DND-41 (cell line): Measurements from ENCODE around the gene MTHFS.

ENCODE experiments used
- ATAC-seq: fragments of 200-7000 bp; cut with Tn5 transposase; 3 replicates; pipeline ENCODE4 v1.9.1; 2021; ENCODE audit warnings: low read depth; ENCODE audit not compliant: insufficient read depth
- DNase-seq: peaks from one replicate; pipeline ENCODE4 v3.0.0-alpha.2; 2020
- H2AFZ ChIP-seq: 2 replicates; pipeline ENCODE4 v1.6.0; 2012; ENCODE audit warnings: low read depth, low read length
- H3K27ac ChIP-seq: 2 replicates; pipeline ENCODE4 v1.5.1; 2012; ENCODE audit warnings: low read length, inconsistent platforms
- H3K27me3 ChIP-seq: fragments of 200-600 bp; sonication (generic); 2 replicates; pipeline ENCODE4 v1.6.0; 2012; ENCODE audit warnings: low read length, mild to moderate bottlenecking, inconsistent platforms; ENCODE audit not compliant: insufficient read depth, poor library complexity
- H3K36me3 ChIP-seq: 2 replicates; pipeline ENCODE4 v1.5.1; 2012; ENCODE audit warnings: low read length, inconsistent platforms; ENCODE audit not compliant: insufficient read depth
- H3K4me1 ChIP-seq: 2 replicates; pipeline ENCODE4 v1.5.1; 2012; ENCODE audit warnings: mild to moderate bottlenecking, low read length; ENCODE audit not compliant: insufficient read depth
- H3K4me2 ChIP-seq: 2 replicates; pipeline ENCODE4 v1.6.0; 2012; ENCODE audit warnings: mild to moderate bottlenecking, moderate library complexity, low read length, inconsistent platforms; ENCODE audit not compliant: insufficient read depth
- H3K4me3 ChIP-seq, 2 experiments: fragments of 200-600 bp in 1 of 2; shearing (Covaris generic) in 1 of 2; 2 replicates each; pipeline ENCODE4 v1.5.1; 2012 to 2016; ENCODE audit warnings: inconsistent platforms in 2 of 2, low read length in 2 of 2, mild to moderate bottlenecking in 2 of 2, low read depth in 1 of 2, moderate library complexity in 1 of 2
- H3K79me2 ChIP-seq: 2 replicates; pipeline ENCODE4 v1.6.0; 2012; ENCODE audit warnings: low read length, inconsistent platforms; ENCODE audit not compliant: insufficient read depth
- H3K9ac ChIP-seq: 2 replicates; pipeline ENCODE4 v1.6.0; 2012; ENCODE audit warnings: low read depth, mild to moderate bottlenecking, inconsistent platforms, low read length, moderate library complexity
- H3K9me3 ChIP-seq: 2 replicates; pipeline ENCODE4 v1.5.1; 2012; ENCODE audit warnings: low read length, moderate library complexity, mild to moderate bottlenecking, inconsistent platforms; ENCODE audit not compliant: insufficient read depth, severe bottlenecking
- H4K20me1 ChIP-seq: 2 replicates; pipeline ENCODE4 v1.6.0; 2012; ENCODE audit warnings: low read length; ENCODE audit not compliant: insufficient read depth
- EZH2 ChIP-seq: IDR thresholded peaks from 3 replicates; pipeline ENCODE4 v1.6.1; 2012; ENCODE audit warnings: borderline replicate concordance, low read depth, mild to moderate bottlenecking, moderate library complexity, low read length, inconsistent platforms; ENCODE audit not compliant: severe bottlenecking
- TF ChIP-seq, protein P1 (sequence below): IDR thresholded peaks from 2 replicates; pipeline ENCODE4 v1.5.1; 2012; ENCODE audit warnings: borderline replicate concordance, low read length, moderate library complexity, mild to moderate bottlenecking; ENCODE audit not compliant: poor library complexity, severe bottlenecking; ENCODE audit errors: extremely low read depth

MTHFS gene

GRCh38 chr15:79846539-79846938 is 50.3 kb downstream of the MTHFS start:
- Histone ChIP-seq H3K79me2 (peaks cover 6% of the 10 kb centered on the region; the same call in 1 of the 2 replicates), H3K27ac (no peak overlapping the region), H3K27me3 (no peaks in the 10 kb centered on the region), H3K4me2 (no peak overlapping the region), H3K9ac (no peak overlapping the region), H3K36me3 (peaks cover 40% of the 10 kb centered on the region; the same call in 1 of the 2 replicates), H3K4me3 (no peak overlapping the region), H3K4me1 (no peaks in the 10 kb centered on the region), H4K20me1 (peaks cover 3% of the 10 kb centered on the region; the same call in 1 of the 2 replicates), H2AFZ (no peak overlapping the region), H3K9me3 (no peaks in the 10 kb centered on the region)
- ATAC-seq (no peak), DNase-seq (no peak)
- TF ChIP-seq EZH2 = no peak
- TF ChIP-seq, protein P1, sequence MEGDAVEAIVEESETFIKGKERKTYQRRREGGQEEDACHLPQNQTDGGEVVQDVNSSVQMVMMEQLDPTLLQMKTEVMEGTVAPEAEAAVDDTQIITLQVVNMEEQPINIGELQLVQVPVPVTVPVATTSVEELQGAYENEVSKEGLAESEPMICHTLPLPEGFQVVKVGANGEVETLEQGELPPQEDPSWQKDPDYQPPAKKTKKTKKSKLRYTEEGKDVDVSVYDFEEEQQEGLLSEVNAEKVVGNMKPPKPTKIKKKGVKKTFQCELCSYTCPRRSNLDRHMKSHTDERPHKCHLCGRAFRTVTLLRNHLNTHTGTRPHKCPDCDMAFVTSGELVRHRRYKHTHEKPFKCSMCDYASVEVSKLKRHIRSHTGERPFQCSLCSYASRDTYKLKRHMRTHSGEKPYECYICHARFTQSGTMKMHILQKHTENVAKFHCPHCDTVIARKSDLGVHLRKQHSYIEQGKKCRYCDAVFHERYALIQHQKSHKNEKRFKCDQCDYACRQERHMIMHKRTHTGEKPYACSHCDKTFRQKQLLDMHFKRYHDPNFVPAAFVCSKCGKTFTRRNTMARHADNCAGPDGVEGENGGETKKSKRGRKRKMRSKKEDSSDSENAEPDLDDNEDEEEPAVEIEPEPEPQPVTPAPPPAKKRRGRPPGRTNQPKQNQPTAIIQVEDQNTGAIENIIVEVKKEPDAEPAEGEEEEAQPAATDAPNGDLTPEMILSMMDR = no peak

- Histone ChIP-seq H3K27ac (no peak overlapping the region), H2AFZ (no peak overlapping the region), H3K4me2 (no peak overlapping the region), H3K36me3 (peaks cover 37% of the 10 kb centered on the region), H3K27me3 (no peaks in the 10 kb centered on the region), H3K4me1 (no peaks in the 10 kb centered on the region), H4K20me1 (peaks cover 3% of the 10 kb centered on the region; the same call in 1 of the 2 replicates), H3K9me3 (no peaks in the 10 kb centered on the region), H3K4me3 (no peak overlapping the region), H3K79me2 (peaks cover 6% of the 10 kb centered on the region; the same call in 1 of the 2 replicates), H3K9ac (no peak overlapping the region)
- no peak for DNase-seq
- TF ChIP-seq EZH2 = no peak
- TF ChIP-seq, protein P1 = no peak
- ATAC-seq = no peak
Observed at GRCh38 chr15:79844221-79844620, 52.6 kb downstream of the MTHFS start.

DNA sequence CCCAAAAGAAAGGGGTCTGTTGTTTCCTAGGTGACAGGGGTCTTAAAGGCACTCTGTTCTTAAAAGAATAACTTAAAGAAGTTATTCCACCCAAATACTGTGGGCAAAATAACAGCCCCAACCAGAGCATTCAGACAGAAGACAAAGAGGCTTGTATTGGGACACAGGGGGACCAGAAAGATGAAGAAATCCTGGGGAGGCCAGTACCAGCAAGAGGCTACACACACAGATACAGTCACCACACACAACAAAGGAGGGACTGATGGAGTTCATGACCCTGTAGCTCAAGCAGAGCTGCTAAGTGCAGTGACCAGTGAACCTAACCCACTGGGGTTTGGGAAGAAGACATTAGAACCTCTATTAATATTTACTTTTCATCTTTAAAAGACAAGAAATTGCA is 59.0 kb downstream of the MTHFS start:
- no peak overlapping the region for H3K9ac ChIP-seq
- ATAC-seq (no peak), DNase-seq (no peak)
- no peaks in the 10 kb centered on the region for H3K9me3 ChIP-seq
- peaks cover 3% of the 10 kb centered on the region; the same call in 1 of the 2 replicates for H4K20me1 ChIP-seq
- H3K4me1 ChIP-seq = no peaks in the 10 kb centered on the region
- H3K4me3 ChIP-seq = no peak overlapping the region
- TF ChIP-seq, protein P1 = no peak
- no peak for TF ChIP-seq EZH2
- peaks cover 19% of the 10 kb centered on the region for H3K36me3 ChIP-seq
- H2AFZ ChIP-seq = no peak overlapping the region
- no peak overlapping the region for H3K27ac ChIP-seq
- H3K27me3 ChIP-seq = no peaks in the 10 kb centered on the region
- no peaks in the 10 kb centered on the region for H3K79me2 ChIP-seq
- H3K4me2 ChIP-seq = no peak overlapping the region

DNA sequence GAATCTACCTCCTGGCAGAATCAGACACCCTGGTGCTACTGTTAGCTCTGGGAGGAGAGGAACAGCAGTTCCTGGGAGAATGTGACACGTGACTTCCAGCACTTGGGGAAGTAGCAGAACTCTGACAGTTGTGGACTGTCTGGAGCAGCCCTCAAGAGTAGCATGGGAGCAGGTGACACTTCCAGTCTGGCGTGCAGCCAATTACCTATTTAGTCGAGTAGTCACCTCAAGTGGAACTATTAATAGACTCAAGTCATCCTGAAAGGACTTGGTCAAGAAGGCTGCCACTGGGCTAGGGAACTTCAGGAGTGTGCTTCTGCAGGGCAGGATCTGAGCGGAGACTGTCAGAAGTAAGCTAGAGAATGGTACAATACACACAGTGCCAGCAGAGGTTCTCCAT is 62.3 kb downstream of the MTHFS start:
- no peaks in the 10 kb centered on the region for H3K79me2 ChIP-seq
- no peaks in the 10 kb centered on the region for H3K9me3 ChIP-seq
- ATAC-seq (no peak), DNase-seq (no peak)
- no peaks in the 10 kb centered on the region for H3K4me1 ChIP-seq
- peaks cover 16% of the 10 kb centered on the region for H3K36me3 ChIP-seq
- H4K20me1 ChIP-seq = no peaks in the 10 kb centered on the region
- H3K9ac ChIP-seq = no peak overlapping the region
- TF ChIP-seq, protein P1 = no peak
- no peak for TF ChIP-seq EZH2
- no peak overlapping the region for H2AFZ ChIP-seq
- no peak overlapping the region for H3K4me2 ChIP-seq
- H3K27me3 ChIP-seq = no peaks in the 10 kb centered on the region
- no peak overlapping the region for H3K27ac ChIP-seq
- no peak overlapping the region for H3K4me3 ChIP-seq
